Measurements from ENCODE around the gene ABCB11. TPM values are rescaled to one million over a fixed set of nuclear protein-coding genes. Genes with fewer than 3 reads are reported as not detected.

The ABCB11 gene
- total RNA-seq, 1 experiment from 2014 or later = 0.12 TPM

DNA sequence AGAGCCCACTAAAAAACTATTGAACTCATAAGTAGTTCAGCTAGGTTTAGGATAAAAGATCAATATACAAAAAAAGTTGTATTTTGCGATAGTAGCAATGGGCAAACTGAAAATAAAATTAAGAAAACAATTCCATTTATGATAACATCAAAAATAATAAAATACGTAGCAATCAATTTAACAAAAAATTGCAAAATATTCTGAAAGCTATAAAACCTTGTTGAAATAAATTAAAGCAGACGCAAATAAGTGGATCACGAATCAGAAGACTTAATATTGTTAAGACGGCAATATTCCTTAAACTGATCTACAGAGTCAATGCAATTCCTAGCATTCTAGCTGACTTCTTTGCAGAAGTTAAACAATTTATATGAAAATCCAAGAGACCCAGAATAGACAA, 24.5 kb downstream of the ABCB11 start:
- no TSS peak for BruUV-seq (replicated peaks)
- Histone ChIP-seq H3K79me2 (ENCODE audit: insufficient read depth, low read length) (no peaks in the 10 kb centered on the region), H3K9me3 (ENCODE audit: control insufficient read depth in 1 of 2, insufficient read depth in 1 of 2, low read depth in 1 of 2, low read length in 2 of 2) (no peaks in the 10 kb centered on the region), H3K36me3 (ENCODE audit: control insufficient read depth in 1 of 2, insufficient read depth in 2 of 2, low read length in 2 of 2) (no peaks in the 10 kb centered on the region), H3K27ac (ENCODE audit: low read depth, low read length) (no peak overlapping the region), H3K9me2 (ENCODE audit: insufficient read depth) (no peaks in the 10 kb centered on the region), H4K20me1 (ENCODE audit: insufficient read depth) (no peaks in the 10 kb centered on the region), H3K4me1 (ENCODE audit: control insufficient read depth in 1 of 2, insufficient read depth in 2 of 2, low read length in 2 of 2) (peaks cover 0 to 4% of the 10 kb centered on the region in 2 experiments; a peak in 2 of 4 replicates), H3K27me3 (ENCODE audit: insufficient read depth, low read length) (no peaks in the 10 kb centered on the region), H2AFZ (ENCODE audit: low read depth, low read length, poor library complexity, severe bottlenecking) (no peak overlapping the region), H3K4me2 (ENCODE audit: low read length) (no peak overlapping the region), H3K4me3 (replicated peaks in 1 of 2; ENCODE audit: low read depth in 1 of 2, low read length in 2 of 2) (no peak overlapping the region), H3K9ac (ENCODE audit: low read length) (no peak overlapping the region)
- ChIA-PET CTCF (no interaction called here), RAD21 (ENCODE audit: low non-redundant PET in 1 of 2, low total read pairs in 2 of 2, uncharacterized antibody in 2 of 2, unreplicated experiment in 2 of 2) (no interaction called here), POLR2A (no interaction called here)
- TF ChIP-seq FOSL1 (IDR thresholded peaks at IDR 0.05; ENCODE audit: low read depth) (no peak), EZH2phosphoT487 (IDR thresholded peaks at IDR 0.05; ENCODE audit: borderline replicate concordance) (no peak), ELF1 (IDR thresholded peaks at IDR 0.05; ENCODE audit: borderline replicate concordance, low read depth) (no peak), SRF (IDR thresholded peaks at IDR 0.05; ENCODE audit: low read depth) (no peak), POLR2AphosphoS5 (IDR thresholded peaks at IDR 0.05; ENCODE audit: low read depth, low read length) (no peak), ZNF274 (IDR thresholded peaks at IDR 0.05; ENCODE audit: low read depth, low read length) (no peak), ZFX (IDR thresholded peaks at IDR 0.05) (no peak), EGR1 (IDR thresholded peaks at IDR 0.05; ENCODE audit: low read depth) (no peak), JUND (IDR thresholded peaks at IDR 0.05) (no peak), SIN3A (IDR thresholded peaks at IDR 0.05; ENCODE audit: low read depth) (no peak), TCF7L2 (IDR thresholded peaks at IDR 0.05; ENCODE audit: borderline replicate concordance, extremely low read depth, insufficient read depth, insufficient read length) (no peak), POLR2A (IDR thresholded peaks at IDR 0.05; ENCODE audit: borderline replicate concordance, extremely low read depth, insufficient read depth, insufficient read length) (no peak), YY1 (IDR thresholded peaks at IDR 0.05; ENCODE audit: extremely low read depth, insufficient replicate concordance, low read depth, low read length) (no peak)
- TF ChIP-seq, protein P1, sequence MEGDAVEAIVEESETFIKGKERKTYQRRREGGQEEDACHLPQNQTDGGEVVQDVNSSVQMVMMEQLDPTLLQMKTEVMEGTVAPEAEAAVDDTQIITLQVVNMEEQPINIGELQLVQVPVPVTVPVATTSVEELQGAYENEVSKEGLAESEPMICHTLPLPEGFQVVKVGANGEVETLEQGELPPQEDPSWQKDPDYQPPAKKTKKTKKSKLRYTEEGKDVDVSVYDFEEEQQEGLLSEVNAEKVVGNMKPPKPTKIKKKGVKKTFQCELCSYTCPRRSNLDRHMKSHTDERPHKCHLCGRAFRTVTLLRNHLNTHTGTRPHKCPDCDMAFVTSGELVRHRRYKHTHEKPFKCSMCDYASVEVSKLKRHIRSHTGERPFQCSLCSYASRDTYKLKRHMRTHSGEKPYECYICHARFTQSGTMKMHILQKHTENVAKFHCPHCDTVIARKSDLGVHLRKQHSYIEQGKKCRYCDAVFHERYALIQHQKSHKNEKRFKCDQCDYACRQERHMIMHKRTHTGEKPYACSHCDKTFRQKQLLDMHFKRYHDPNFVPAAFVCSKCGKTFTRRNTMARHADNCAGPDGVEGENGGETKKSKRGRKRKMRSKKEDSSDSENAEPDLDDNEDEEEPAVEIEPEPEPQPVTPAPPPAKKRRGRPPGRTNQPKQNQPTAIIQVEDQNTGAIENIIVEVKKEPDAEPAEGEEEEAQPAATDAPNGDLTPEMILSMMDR (IDR thresholded peaks at IDR 0.05 in 2 of 3, conservative IDR thresholded peaks at IDR 0.05 in 1 of 3; ENCODE audit: borderline replicate concordance in 1 of 3, insufficient read depth in 1 of 3, low read depth in 2 of 3, low read length in 2 of 3) = no peak
- TF ChIP-seq, protein P2, sequence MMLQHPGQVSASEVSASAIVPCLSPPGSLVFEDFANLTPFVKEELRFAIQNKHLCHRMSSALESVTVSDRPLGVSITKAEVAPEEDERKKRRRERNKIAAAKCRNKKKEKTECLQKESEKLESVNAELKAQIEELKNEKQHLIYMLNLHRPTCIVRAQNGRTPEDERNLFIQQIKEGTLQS (IDR thresholded peaks at IDR 0.05) = no peak
- no peak for ATAC-seq
- intact Hi-C loops (cut with micrococcal nuclease) = no loop called here
- no peak for DNase-seq (ENCODE audit: low read depth, low spot score)

All from HCT116 (cell line).